Natural killer cell treated with Interleukin-12 subunit alpha and Interleukin-12 subunit beta and Interleukin-15 and Interleukin-18, amount 100 ng/mL, for 72 hours (primary cell): ENCODE results near the gene PTPN11. TPM values are rescaled to one million over a fixed set of nuclear protein-coding genes. Genes with fewer than 3 reads are reported as not detected.

ENCODE experiments used
- ATAC-seq, 2 donors: fragments of 150-1000 bp; cut with Tn5 transposase in 1 of 2; sonication (Bioruptor Pico), chemical (Tn5 transposase) in 1 of 2; 2 replicates each; pipeline ENCODE4 v1.10.0; 2021
- DNase-seq: peaks from one replicate; pipeline ENCODE4 v3.0.0; 2022; ENCODE audit warnings: low spot score
- H3K27ac Mint-ChIP-seq, 2 donors: 1 replicate in 1 of 2; 2 replicates in 1 of 2; pipeline ENCODE4 v1.8.0; 2022; ENCODE audit warnings: mixed read lengths in 2 of 2, mild to moderate bottlenecking in 1 of 2, moderate library complexity in 1 of 2
- H3K27me3 Mint-ChIP-seq, 2 donors: 1 replicate in 1 of 2; 2 replicates in 1 of 2; pipeline ENCODE4 v1.8.0; 2022; ENCODE audit warnings: mixed read lengths in 2 of 2
- H3K36me3 Mint-ChIP-seq: one replicate; pipeline ENCODE4 v1.8.0; 2022; ENCODE audit warnings: mixed read lengths
- H3K4me1 Mint-ChIP-seq, 2 donors: 1 replicate in 1 of 2; 2 replicates in 1 of 2; pipeline ENCODE4 v1.8.0; 2022; ENCODE audit warnings: low read depth in 2 of 2, mixed read lengths in 2 of 2, mild to moderate bottlenecking in 1 of 2
- H3K4me3 Mint-ChIP-seq: one replicate; pipeline ENCODE4 v1.8.0; 2022; ENCODE audit warnings: mixed read lengths
- H3K9me3 Mint-ChIP-seq: 2 replicates; pipeline ENCODE4 v1.8.0; 2022; ENCODE audit warnings: mixed read lengths
- total RNA-seq, 2 donors: library from RNA; stranded (reverse); gene quantifications; one replicate each; pipeline ENCODE4 v1.2.3, GENCODE V29; 2022

Gene PTPN11
- total RNA-seq, 2 donors from 2014 or later: 107 to 135 TPM

GRCh38 chr12:112537710-112538396 is 119.1 kb downstream of the PTPN11 start:
- no peak for DNase-seq
- no peak overlapping the region for H3K4me3 Mint-ChIP-seq
- no peak for ATAC-seq
- H3K27ac Mint-ChIP-seq: no peak overlapping the region
- H3K27me3 Mint-ChIP-seq: peaks cover 12 to 28% of the 10 kb centered on the region in 2 donors
- H3K4me1 Mint-ChIP-seq: peaks cover 4 to 6% of the 10 kb centered on the region in 2 donors
- no peaks in the 10 kb centered on the region for H3K36me3 Mint-ChIP-seq
- no peaks in the 10 kb centered on the region for H3K9me3 Mint-ChIP-seq

DNA sequence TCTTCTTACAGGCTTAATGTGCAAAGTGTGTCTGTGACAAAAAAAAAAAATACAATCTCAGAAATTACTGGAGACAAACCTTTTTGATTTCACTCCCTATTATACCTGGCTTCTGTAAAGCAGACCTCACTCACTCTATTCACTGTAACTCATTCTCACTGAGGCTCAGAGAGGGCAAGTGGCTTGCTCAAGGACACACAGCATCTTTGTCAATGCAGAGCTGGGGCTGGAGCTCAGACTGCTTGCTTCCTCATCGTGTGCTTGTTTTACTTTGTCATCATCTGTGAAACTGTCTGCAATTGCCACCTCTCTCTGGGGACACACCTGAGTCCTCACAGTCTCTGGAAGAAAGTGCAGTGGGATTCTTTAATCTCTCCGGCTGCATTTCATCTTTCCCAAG is 120.0 kb downstream of the PTPN11 start:
- DNase-seq: no peak
- H3K9me3 Mint-ChIP-seq: no peaks in the 10 kb centered on the region
- H3K36me3 Mint-ChIP-seq: no peaks in the 10 kb centered on the region
- H3K4me1 Mint-ChIP-seq: peaks cover 4 to 6% of the 10 kb centered on the region in 2 donors
- ATAC-seq: no peak
- H3K27me3 Mint-ChIP-seq: peaks cover 12 to 28% of the 10 kb centered on the region in 2 donors
- no peak overlapping the region for H3K4me3 Mint-ChIP-seq
- H3K27ac Mint-ChIP-seq: no peak overlapping the region

DNA sequence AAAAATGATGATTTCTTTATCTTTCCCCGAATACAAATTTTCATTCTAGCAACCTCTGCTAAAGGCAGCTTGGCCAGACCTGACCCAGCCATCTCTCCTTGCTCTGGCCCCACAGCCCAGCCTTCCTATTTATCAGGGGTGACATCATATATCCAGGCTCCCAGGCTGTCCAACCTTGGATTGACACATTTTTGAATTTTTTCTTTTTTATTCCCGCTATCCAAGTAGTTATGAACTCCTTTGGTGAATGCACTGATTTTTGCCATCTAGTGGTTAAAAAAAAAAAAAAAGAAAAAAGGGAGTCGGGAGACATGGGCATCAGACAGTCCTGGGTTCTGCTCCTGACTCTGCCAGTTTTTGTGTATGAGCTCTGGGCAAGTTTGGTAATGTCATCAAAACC is 120.5 kb downstream of the PTPN11 start:
- Mint-ChIP-seq H3K4me3 (no peak overlapping the region), H3K27ac (no peak overlapping the region)
- ATAC-seq: no peak

DNA sequence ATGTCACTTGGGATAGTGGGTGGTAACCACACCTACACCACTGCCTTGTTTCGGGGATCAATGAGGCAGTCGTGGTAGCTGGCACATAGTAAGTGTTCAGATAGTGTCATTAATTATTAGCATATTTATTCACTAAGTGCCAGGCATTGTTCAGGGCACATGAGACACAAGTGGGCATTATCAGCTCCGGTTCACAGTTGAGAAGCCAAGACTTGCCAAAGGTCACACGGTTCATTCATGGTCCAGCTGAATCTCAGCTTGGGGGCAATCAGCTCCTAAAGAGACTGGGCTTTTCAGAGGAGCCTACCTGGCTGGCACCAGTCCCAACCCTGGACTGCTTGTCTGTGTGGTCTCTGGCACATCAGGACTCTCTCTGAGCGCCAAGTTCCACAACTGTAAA is 121.3 kb downstream of the PTPN11 start:
- Mint-ChIP-seq H3K36me3 (no peaks in the 10 kb centered on the region), H3K27me3 (peaks cover 12 to 21% of the 10 kb centered on the region in 2 donors), H3K27ac (no peak overlapping the region), H3K4me1 (peaks cover 4 to 6% of the 10 kb centered on the region in 2 donors), H3K4me3 (no peak overlapping the region), H3K9me3 (no peaks in the 10 kb centered on the region)
- DNase-seq (no peak), ATAC-seq (no peak)

More for the DNA sequence above, 120.5 kb downstream of the PTPN11 start:
- DNase-seq: no peak
- H3K4me1 Mint-ChIP-seq: peaks cover 4 to 6% of the 10 kb centered on the region in 2 donors
- H3K27me3 Mint-ChIP-seq: peaks cover 12 to 28% of the 10 kb centered on the region in 2 donors
- no peaks in the 10 kb centered on the region for H3K9me3 Mint-ChIP-seq
- no peaks in the 10 kb centered on the region for H3K36me3 Mint-ChIP-seq

DNA sequence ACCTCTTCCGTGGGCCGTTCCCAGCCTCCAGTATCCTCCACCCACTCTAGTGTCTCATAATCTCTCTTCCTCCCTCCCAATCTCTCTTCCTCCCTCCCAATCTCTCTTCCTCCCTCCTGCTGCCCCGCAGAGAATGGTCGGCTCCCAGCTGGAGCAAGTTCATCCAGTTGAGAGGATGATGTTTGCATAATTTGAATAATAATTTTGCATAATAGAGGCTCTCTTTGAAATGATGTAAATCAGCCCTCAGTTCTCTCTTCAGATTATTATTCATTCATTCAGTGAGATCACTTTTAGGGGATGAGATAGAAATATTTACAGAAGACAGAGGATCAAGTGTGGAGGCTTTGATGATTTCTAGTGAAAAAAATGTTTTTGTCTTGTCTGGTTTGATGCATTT is 125.0 kb downstream of the PTPN11 start:
- Mint-ChIP-seq H3K27ac (no peak overlapping the region), H3K4me3 (no peak overlapping the region), H3K27me3 (peaks cover 6 to 13% of the 10 kb centered on the region in 2 donors), H3K4me1 (peaks cover 0 to 2% of the 10 kb centered on the region in 2 donors), H3K9me3 (no peaks in the 10 kb centered on the region), H3K36me3 (no peaks in the 10 kb centered on the region)
- ATAC-seq (no peak), DNase-seq (no peak)

DNA sequence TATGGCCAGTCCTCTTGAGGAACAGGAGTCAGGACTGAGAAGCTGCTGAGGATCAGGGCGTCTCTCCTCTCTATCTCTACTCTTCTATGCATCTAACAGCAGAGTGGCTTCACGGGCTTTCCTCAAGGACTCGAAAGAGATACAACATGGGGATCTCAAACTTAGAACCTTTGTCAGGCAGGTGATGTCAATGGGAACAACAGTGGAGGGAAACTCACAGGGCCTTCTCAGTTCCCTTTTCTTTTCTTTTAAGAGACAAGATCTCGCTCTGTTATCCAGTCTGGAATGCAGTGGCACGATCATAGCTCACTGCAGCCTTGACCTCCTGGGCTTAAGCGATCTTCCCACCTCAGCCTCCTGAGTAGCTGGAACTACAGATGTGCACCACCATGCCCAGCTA is 127.6 kb downstream of the PTPN11 start:
- no peak overlapping the region for H3K4me3 Mint-ChIP-seq
- no peak overlapping the region for H3K27ac Mint-ChIP-seq

GRCh38 chr12:112546996-112547395 is 128.2 kb downstream of the PTPN11 start:
- H3K27me3 Mint-ChIP-seq: peaks cover 6 to 8% of the 10 kb centered on the region in 2 donors
- peaks cover 0 to 2% of the 10 kb centered on the region in 2 donors for H3K4me1 Mint-ChIP-seq
- ATAC-seq (no peak), DNase-seq (no peak)
- H3K27ac Mint-ChIP-seq: no peak overlapping the region
- no peaks in the 10 kb centered on the region for H3K9me3 Mint-ChIP-seq
- no peak overlapping the region for H3K4me3 Mint-ChIP-seq
- H3K36me3 Mint-ChIP-seq: no peaks in the 10 kb centered on the region

More for the DNA sequence above, 127.6 kb downstream of the PTPN11 start:
- Mint-ChIP-seq H3K4me1 (peaks cover 0 to 2% of the 10 kb centered on the region in 2 donors), H3K36me3 (no peaks in the 10 kb centered on the region), H3K27me3 (peaks cover 10 to 13% of the 10 kb centered on the region in 2 donors), H3K9me3 (no peaks in the 10 kb centered on the region)
- no peak for ATAC-seq
- DNase-seq: no peak

GRCh38 chr12:112549031-112549430 is 130.3 kb downstream of the PTPN11 start:
- H3K36me3 Mint-ChIP-seq: no peaks in the 10 kb centered on the region
- peaks cover 16 to 22% of the 10 kb centered on the region in 2 donors for H3K27me3 Mint-ChIP-seq
- H3K27ac Mint-ChIP-seq: no peak overlapping the region
- DNase-seq: no peak
- H3K4me3 Mint-ChIP-seq: no peak overlapping the region
- peaks cover 0 to 2% of the 10 kb centered on the region in 2 donors for H3K4me1 Mint-ChIP-seq
- peaks cover 2% of the 10 kb centered on the region for H3K9me3 Mint-ChIP-seq
- no peak for ATAC-seq

DNA sequence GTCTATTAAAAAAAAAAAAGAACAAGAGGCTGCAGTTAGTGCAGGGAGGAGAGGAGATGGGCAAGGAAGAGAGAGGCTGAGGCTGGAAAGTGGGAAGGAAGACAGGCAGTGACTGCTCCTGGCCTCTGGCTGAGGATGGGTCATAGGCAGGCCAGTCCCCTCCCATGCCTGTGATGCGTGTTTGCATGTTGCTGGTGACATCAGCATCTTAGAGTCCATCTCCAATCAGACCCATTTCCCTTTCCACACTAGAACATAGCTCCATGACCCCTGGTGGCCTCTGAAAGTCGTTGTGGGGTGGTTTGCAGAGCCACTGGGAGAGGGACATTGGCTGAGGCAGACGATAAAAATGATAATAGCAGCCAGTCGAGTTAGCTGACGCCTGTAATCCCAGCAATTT is 132.9 kb downstream of the PTPN11 start:
- Mint-ChIP-seq H3K4me3 (no peak overlapping the region), H3K4me1 (peaks cover 0 to 2% of the 10 kb centered on the region in 2 donors), H3K27ac (no peak overlapping the region), H3K9me3 (peaks cover 2% of the 10 kb centered on the region), H3K27me3 (peaks cover 19 to 30% of the 10 kb centered on the region in 2 donors), H3K36me3 (no peaks in the 10 kb centered on the region)
- DNase-seq (no peak), ATAC-seq (peak in 1 of 2 donors; percentile 53)

GRCh38 chr12:112555621-112556233 is 137.0 kb downstream of the PTPN11 start:
- H3K4me3 Mint-ChIP-seq: no peak overlapping the region
- ATAC-seq (no peak), DNase-seq (no peak)
- H3K4me1 Mint-ChIP-seq: no peaks in the 10 kb centered on the region
- peaks cover 13 to 22% of the 10 kb centered on the region in 2 donors for H3K27me3 Mint-ChIP-seq
- H3K27ac Mint-ChIP-seq: no peak overlapping the region
- no peaks in the 10 kb centered on the region for H3K36me3 Mint-ChIP-seq
- peaks cover 2% of the 10 kb centered on the region for H3K9me3 Mint-ChIP-seq

DNA sequence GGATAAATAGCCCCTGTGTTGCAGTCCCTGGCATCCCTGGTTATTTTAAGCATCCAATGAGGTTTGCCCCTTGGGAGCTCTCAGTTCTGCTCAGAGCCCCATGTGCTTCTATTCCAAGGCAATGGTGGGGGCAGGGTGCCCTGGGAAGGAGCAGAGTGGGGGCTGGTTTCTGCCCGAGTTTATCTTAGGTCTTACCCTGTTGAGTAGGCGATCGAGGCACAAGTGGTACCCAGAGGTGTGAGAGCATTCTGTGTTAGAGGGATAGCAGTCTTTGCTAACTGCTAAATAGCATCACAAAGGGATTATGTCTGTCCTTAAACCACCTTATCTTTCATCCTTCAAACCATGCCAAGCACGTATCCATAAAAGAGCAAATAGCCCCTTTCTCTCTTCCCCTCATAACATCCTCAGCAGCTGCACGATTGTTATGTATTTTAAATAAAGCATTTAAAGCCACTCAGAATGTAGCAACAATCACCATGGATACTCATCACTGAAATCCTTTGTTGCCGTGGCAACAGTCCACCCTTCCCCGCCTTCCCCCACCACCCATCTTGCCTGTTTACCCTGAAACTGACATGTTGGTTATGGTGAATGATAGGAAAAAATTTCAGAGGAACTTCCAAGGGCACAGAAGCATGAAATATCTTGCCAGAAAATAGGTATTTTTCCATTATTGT is 139.3 kb downstream of the PTPN11 start:
- Mint-ChIP-seq H3K27me3 (peaks cover 12 to 17% of the 10 kb centered on the region in 2 donors), H3K4me3 (no peak overlapping the region), H3K9me3 (peaks cover 2% of the 10 kb centered on the region), H3K36me3 (no peaks in the 10 kb centered on the region), H3K27ac (no peak overlapping the region), H3K4me1 (no peaks in the 10 kb centered on the region)
- DNase-seq (no peak), ATAC-seq (no peak)
